IMR-90 (cell line): ENCODE measurements around the gene POLR2M.

ENCODE experiments used
- SMC3 ChIP-seq: fragments of 150-350 bp; IDR thresholded peaks from 2 replicates; pipeline ENCODE4 v1.6.1; 2016; ENCODE audit warnings: low read depth, mild to moderate bottlenecking, antibody characterized with exemption, low read length, moderate library complexity
- TF ChIP-seq, protein P1 (sequence below): conservative IDR thresholded peaks from 2 replicates; pipeline ENCODE4 v1.5.1; 2012; ENCODE audit warnings: mild to moderate bottlenecking, low read depth, low read length, improper control_type of control experiment

DNA sequence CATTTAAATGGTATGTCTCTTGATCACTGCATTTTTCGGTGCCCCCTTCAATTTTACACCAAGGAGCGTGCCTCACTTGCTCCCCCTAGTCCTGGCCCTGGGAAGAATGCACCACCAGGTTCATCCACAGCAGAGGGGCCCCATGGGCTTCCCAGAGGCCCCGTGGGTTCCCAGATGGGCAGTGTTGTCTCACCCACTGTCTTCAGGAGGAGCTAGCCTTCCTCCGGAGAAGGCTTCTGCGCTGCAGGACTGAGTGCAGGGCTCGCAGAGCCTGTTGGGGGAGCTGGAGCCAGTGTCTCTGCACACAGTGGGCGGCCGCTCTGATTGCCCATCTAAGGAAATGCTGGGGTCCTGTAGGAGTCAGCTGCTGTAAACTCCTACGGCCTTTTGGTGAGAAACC is 45.9 kb downstream of the POLR2M start:
- TF ChIP-seq, protein P1, sequence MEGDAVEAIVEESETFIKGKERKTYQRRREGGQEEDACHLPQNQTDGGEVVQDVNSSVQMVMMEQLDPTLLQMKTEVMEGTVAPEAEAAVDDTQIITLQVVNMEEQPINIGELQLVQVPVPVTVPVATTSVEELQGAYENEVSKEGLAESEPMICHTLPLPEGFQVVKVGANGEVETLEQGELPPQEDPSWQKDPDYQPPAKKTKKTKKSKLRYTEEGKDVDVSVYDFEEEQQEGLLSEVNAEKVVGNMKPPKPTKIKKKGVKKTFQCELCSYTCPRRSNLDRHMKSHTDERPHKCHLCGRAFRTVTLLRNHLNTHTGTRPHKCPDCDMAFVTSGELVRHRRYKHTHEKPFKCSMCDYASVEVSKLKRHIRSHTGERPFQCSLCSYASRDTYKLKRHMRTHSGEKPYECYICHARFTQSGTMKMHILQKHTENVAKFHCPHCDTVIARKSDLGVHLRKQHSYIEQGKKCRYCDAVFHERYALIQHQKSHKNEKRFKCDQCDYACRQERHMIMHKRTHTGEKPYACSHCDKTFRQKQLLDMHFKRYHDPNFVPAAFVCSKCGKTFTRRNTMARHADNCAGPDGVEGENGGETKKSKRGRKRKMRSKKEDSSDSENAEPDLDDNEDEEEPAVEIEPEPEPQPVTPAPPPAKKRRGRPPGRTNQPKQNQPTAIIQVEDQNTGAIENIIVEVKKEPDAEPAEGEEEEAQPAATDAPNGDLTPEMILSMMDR, result no peak
- no peak for TF ChIP-seq SMC3
